NCI-H345 (cell line): Measurements from ENCODE around the gene CLNK.

Experiments used
- DNase-seq: peaks from one replicate; lab custom pipeline; 2025; lab: John Stamatoyannopoulos, UW

The CLNK gene

GRCh38 chr4:10506077-10506476 is 178.5 kb downstream of the CLNK start:
- no peak for DNase-seq

DNA sequence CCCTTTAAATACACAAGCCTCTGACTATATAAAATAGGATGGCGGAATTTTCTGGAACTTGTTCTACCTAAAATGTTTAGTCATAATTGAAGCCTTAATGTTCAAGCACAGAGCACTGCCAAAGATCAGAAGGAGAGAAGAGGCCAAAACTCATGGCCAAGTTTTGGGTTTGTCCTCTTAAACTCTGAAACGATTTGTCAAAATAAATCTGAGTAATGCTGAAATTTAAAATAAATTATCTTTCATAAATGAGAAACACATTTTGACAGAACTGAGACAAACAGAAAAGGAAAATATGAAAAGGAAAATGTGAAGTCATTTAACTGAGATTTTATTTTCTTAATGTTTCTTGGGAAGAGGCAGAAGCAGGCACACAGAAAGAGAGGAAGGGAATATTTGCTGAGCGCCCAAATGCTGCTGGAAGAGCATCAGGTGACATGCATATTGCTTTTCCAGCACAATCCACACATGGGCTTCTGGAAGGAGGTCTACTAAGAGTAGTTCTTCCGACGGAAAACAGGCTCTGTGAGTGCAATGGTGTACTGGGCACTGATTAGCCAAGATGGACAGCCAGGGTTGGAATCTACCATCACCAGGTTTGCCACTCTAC is 179.9 kb downstream of the CLNK start:
- DNase-seq = no peak

GRCh38 chr4:10502717-10503116 is 181.9 kb downstream of the CLNK start:
- DNase-seq = no peak

GRCh38 chr4:10500776-10501175 is 183.8 kb downstream of the CLNK start:
- DNase-seq = no peak

DNA sequence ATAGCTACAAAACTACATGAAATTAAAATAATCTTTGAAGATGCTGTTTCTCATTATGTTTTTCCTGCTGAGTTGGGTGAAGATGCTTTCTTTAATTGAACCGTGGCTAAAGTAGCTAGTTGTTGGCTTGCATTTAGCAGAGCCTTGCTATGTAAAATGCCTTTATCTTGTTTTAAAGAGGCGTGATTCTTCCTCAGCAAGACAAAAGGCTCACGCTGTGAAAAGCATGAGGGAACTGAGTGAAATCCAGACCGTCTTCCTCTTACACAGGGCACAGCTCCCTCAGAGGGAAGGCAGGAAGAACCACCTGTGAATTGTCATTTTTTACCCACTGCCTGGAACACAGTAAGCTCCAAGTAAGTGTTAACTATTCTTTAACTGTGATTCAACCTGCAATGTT is 188.4 kb downstream of the CLNK start:
- no peak for DNase-seq

GRCh38 chr4:10495651-10496050 is 188.9 kb downstream of the CLNK start:
- DNase-seq = no peak

DNA sequence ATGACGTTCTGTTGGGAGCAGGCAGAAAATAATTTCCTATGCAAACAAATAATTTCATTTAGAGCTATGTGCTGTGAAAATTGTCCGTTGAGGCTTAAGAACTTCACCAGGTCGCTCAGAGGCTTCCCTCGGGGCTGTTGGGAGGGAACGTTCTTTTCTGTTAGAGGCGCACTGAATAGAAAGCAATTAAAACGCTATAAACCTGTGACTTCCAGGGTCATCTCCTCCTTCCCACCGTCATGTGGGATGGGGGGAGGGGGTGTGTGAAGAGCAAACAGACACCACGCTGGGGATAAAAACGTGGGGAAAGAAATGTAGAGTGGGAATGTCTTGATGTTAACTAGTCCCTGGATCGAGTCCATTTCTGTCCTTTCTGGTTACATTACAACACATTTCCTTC is 192.1 kb downstream of the CLNK start:
- no peak for DNase-seq

DNA sequence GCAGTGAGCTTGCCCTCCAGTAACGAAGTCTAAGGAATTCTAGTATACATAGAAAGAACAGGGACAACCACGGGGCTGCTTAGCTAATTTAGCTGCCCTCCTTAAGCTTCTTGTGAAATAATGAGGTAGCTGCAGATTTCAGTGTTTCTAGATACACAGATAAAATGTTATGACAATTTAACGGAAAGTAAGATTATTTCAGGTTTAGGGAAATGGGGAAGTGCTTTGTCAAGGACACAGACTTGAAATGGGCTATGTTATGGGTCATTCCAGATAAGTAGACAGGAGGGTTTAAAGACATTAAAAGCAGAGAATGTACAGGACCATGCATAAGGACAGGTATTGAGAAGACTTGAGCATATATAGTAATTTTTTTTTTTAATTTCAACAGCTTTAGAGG is 193.2 kb downstream of the CLNK start:
- no peak for DNase-seq

DNA sequence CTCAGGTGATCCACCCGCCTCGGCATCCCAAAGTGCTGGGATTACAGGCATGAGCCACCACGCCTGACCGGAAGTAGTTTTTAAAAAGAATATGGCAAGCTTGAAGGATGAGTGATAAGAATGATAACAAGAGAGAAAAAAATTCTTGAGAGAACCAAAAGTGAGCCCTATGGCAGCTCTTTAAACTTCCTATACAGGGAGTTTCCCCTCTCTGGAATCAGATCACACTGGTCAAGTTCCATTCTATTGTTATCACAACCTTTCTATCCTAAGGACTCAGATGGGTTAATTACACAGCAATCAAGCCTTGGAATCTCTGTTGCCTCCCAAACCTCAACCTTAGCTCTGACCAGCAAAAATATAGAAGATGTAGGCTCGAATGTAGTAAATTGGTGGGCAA is 193.6 kb downstream of the CLNK start:
- no peak for DNase-seq

- no peak for DNase-seq
Observed at GRCh38 chr4:10482913-10483312, 201.7 kb downstream of the CLNK start.

GRCh38 chr4:10480616-10481015 is 204.0 kb downstream of the CLNK start:
- no peak for DNase-seq

DNA sequence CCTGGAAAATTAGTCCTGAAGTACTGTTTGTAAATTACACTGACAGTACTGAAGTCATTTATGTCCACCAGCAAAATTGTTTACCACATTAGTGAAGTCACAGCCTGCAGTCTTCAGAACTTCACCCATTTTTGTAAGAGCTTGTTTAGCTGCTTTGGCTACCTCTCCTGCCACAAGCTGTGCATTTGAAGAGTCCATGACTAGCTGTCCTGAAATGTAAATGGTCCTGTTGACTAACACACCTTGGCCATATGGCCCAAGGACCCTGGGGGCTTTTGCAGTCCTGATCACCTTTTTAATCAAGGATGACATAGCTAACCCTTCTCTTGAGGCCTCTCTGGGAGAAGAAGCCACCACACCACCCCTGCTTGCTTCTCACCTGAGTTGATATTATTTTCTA is 205.9 kb downstream of the CLNK start:
- no peak for DNase-seq

DNA sequence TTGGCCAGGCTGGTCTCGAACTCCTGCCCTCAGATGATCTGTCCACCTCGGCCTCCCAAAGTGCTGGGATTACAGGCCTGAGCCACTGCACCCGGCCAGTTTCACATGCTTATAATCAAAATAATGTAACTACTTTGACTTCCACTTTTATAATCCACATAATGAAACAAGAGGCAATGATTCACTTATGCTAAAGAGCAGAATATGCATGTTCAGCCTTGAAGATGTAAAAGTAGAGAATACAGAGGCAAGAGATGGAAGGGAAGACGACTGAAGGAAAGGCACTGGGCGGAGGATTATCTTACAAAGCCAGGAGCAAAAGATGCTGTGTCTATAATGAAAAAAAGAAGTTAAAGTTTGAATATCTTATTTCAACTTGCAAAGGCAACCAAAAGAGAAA is 214.1 kb downstream of the CLNK start:
- no peak for DNase-seq

DNA sequence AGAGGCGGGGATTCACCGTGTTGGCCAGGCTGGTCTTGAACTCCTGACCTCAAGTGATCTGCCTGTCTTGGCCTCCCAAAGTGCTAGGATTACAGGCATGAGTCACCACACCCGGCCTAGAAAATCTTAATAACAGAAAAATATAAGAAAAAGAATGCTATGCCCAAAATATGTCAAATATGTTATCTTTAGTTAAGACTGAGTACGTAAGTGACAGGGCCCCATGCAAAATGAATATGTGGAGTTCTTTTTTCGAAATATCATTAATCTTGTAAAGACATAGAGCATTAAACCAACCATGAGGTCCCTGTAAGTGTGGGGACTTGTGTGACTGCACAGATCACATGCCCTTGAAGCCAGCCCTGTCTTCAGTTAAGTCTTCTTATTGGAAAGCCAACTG is 218.4 kb downstream of the CLNK start:
- no peak for DNase-seq

- DNase-seq = no peak
Observed at GRCh38 chr4:10462876-10463275, 221.7 kb downstream of the CLNK start.

DNA sequence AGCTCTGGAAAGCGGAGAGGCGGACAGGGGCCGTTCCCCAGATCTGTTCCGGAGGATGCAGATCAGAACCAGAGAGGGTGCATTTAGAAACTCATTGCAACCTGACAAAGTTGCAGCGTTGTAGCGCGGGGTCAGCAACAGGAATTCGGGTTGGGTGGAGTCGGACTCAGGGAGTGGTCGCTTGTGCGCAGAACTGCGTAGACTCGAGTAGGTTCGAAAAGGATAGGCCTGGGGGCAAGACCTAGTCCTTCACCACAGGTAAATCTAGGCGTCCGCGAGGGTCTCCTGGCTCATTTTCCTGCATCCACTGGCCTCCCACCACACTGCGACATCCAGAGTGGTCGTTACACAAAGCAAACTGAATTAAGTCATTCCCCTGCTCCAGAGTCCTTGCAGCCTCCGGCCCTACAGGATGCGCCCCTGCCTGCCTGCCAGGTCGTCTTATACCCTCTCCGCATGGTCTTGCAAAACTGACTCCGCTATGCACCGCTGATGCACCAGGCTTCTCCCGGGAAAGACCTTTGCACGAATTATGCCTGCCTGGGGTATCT is 222.6 kb downstream of the CLNK start:
- DNase-seq = no peak

- no peak for DNase-seq
Observed at GRCh38 chr4:10461091-10461849, 223.3 kb downstream of the CLNK start.

- DNase-seq = no peak
Observed at GRCh38 chr4:10460313-10461047, 224.1 kb downstream of the CLNK start.

DNA sequence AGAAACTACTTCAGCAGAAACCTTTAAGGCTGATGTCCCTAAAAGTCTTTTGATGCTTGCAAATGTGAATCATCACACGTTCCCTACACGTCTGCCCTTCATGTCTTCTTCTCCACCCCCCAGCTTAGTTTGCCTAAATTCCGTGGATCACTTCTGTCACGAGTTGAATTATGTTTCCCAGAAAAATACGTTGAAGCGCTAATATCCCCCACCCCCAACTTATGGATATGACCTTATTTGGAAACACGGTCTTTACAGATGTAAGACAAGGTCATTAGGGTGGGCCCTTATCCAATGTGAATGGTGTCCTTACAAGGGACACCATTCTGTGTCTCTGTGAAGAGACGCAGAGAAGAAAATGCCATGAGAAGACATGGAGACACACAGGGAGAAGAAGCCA is 225.3 kb downstream of the CLNK start:
- DNase-seq = no peak

- DNase-seq = no peak
Observed at GRCh38 chr4:10458177-10458576, 226.4 kb downstream of the CLNK start.

- DNase-seq = peak; percentile 52
Observed at GRCh38 chr4:10457255-10457801, 227.2 kb downstream of the CLNK start, which contains the start of gene ZNF518B. Gene ZNF518B (minus strand): TSS chr4:10457426. CDS start chr4:10446328, 11,098 bp downstream.

DNA sequence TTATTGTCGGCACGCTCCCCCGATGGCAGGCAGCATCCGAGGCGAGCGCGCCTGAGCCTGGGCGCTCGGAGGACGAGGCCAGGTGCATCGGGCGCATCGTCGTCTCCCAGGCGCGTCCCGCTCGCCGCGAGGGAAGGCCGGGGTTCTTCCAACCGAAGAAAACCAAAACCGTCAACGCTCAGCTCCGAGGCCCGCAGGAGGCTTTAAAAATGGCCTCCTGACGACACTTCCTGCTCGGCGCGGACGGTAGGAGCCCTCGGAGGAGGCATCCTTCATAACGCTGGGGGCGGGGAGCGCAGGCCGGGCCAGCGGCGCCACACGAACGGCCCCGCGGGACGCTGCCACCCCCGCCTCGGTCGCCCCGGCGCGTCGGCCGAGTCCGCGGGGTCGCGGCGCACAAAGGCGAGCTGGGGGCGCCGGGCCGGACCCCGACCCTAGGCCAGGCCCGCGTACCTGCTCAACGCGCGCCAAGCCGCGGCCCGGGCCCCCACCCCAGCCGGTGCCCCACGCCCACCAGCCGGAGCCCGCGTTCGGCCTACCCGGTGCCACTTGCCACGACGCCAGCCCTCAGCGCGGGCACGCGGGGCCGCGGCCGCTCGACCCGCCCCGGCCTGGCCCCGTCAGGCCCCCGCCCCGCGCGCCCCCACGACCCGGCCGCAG is 227.8 kb downstream of the CLNK start:
- DNase-seq = peak; percentile 44
